Vagina (tissue), 2 donors: ENCODE results near the gene TNN.

Experiments used
- POLR2A ChIP-seq, 2 donors: fragments of 450-650 bp; IDR thresholded peaks; one replicate each; pipeline ENCODE4 v1.6.1; 2017; ENCODE audit warnings: antibody characterized with exemption in 2 of 2, mild to moderate bottlenecking in 2 of 2, moderate library complexity in 2 of 2
- POLR2AphosphoS5 ChIP-seq, 2 donors: sonication (generic); formaldehyde crosslinking; IDR thresholded peaks; one replicate each; pipeline ENCODE4 v1.9.0; 2017; ENCODE audit warnings: antibody characterized with exemption in 2 of 2, mild to moderate bottlenecking in 2 of 2, low read depth in 1 of 2; ENCODE audit not compliant: insufficient read depth in 1 of 2
- TF ChIP-seq, protein P1 (sequence below), 3 experiments: fragments of 450-650 bp in 2 of 3; fragments of 200-600 bp in 1 of 3; sonication (generic) in 1 of 3; IDR thresholded peaks; one replicate each; pipeline ENCODE4 v1.5.1; 2017 to 2019; ENCODE audit warnings: antibody characterized with exemption in 3 of 3, mild to moderate bottlenecking in 2 of 3, moderate library complexity in 2 of 3

DNA sequence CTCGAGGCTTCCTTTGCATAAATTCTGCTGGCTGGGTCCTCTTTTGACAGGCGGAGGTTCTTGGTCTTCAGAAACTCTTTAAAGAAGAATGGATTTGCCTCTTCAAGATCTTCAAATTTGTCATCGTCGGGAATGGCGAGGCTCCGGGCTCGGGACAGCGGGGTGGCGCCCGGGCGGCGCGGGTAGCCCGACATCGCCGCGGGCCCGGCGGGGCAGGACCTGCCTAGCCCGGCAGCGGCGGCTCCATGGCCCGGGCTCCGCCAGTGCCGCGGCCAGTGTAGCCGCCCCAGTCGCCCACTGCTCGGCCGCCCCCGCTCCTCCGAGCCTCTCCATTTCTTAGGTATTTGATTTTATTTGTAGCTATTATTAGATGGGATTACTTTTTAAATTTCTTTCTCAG lies 22.1 kb upstream of the TNN start:
- TF ChIP-seq, protein P1, sequence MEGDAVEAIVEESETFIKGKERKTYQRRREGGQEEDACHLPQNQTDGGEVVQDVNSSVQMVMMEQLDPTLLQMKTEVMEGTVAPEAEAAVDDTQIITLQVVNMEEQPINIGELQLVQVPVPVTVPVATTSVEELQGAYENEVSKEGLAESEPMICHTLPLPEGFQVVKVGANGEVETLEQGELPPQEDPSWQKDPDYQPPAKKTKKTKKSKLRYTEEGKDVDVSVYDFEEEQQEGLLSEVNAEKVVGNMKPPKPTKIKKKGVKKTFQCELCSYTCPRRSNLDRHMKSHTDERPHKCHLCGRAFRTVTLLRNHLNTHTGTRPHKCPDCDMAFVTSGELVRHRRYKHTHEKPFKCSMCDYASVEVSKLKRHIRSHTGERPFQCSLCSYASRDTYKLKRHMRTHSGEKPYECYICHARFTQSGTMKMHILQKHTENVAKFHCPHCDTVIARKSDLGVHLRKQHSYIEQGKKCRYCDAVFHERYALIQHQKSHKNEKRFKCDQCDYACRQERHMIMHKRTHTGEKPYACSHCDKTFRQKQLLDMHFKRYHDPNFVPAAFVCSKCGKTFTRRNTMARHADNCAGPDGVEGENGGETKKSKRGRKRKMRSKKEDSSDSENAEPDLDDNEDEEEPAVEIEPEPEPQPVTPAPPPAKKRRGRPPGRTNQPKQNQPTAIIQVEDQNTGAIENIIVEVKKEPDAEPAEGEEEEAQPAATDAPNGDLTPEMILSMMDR (IDR thresholded peaks at IDR 0.05) = no peak
- TF ChIP-seq POLR2AphosphoS5 (IDR thresholded peaks at IDR 0.05; ENCODE audit: insufficient read depth in 1 of 2, low read depth in 1 of 2) (no peak), POLR2A (IDR thresholded peaks at IDR 0.05) (no peak)
